ENCODE results near the gene DNAJC22.
"Not testable (repeated sequence)": the region's sequence is repeated elsewhere in the genome, so short reads cannot be mapped to it uniquely, and the experiment has no call there.

Gene DNAJC22

GRCh38 chr12:49346659-49347310 lies at the start of gene DNAJC22:
DNAJC22 (plus strand) TSS chr12:49346888; CDS start chr12:49348873, 1,985 bp downstream.
- no peak for DNase-seq

GRCh38 chr12:49297695-49298060 lies 49.0 kb upstream of the DNAJC22 start:
- no peak for DNase-seq

- no peak for DNase-seq
These were observed 48.5 kb upstream of the DNAJC22 start for GRCh38 chr12:49298160-49298559.

DNA sequence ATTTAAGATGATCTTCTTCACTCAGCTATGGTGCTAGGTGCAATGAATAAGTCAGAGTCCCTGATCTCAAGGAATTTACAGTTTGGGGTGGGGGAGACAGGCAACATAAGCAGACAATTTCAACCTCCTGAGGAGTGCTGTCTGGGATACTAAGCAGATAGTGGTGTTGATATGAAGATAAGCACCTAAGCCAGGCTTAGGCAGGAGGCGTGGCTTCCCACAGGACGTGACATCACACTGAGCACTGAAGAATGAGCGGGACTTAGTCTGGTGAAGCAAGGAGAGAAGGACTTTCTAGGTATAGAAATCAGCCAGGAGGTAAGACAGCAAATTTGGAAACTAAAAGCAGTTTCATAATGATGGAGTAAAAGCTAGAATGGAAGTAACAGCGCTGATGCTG lies 44.9 kb upstream of the DNAJC22 start:
- no peak for DNase-seq

- DNase-seq: no peak
These were observed 42.5 kb upstream of the DNAJC22 start for GRCh38 chr12:49304161-49304560.

GRCh38 chr12:49305762-49306510 lies 40.8 kb upstream of the DNAJC22 start:
- DNase-seq: no peak

- DNase-seq: no peak
These were observed 37.3 kb upstream of the DNAJC22 start for GRCh38 chr12:49309386-49309785.

DNA sequence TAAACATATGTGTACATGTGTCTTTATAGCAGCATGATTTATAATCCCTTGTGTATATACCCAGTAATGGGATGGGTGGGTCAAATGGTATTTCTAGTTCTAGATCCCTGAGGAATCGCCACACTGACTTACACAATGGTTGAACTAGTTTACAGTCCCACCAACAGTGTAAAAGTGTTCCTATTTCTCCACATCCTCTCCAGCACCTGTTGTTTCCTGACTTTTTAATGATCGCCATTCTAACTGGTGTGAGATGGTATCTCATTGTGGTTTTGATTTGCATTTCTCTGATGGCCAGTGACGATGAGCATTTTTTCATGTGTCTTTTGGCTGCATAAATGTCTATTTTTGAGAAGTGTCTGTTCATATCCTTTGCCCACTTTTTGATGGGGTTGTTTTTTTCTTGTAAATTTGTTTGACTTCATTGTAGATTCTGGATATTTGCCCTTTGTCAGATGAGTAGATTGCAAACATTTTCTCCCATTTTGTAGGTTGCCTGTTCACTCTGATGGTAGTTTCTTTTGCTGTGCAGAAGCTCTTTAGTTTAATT lies 36.2 kb upstream of the DNAJC22 start:
- not testable (repeated sequence) for DNase-seq

GRCh38 chr12:49314811-49315210 lies 31.9 kb upstream of the DNAJC22 start:
- DNase-seq: no peak

GRCh38 chr12:49317118-49317517 lies 29.6 kb upstream of the DNAJC22 start:
- not testable (repeated sequence) for DNase-seq

DNA sequence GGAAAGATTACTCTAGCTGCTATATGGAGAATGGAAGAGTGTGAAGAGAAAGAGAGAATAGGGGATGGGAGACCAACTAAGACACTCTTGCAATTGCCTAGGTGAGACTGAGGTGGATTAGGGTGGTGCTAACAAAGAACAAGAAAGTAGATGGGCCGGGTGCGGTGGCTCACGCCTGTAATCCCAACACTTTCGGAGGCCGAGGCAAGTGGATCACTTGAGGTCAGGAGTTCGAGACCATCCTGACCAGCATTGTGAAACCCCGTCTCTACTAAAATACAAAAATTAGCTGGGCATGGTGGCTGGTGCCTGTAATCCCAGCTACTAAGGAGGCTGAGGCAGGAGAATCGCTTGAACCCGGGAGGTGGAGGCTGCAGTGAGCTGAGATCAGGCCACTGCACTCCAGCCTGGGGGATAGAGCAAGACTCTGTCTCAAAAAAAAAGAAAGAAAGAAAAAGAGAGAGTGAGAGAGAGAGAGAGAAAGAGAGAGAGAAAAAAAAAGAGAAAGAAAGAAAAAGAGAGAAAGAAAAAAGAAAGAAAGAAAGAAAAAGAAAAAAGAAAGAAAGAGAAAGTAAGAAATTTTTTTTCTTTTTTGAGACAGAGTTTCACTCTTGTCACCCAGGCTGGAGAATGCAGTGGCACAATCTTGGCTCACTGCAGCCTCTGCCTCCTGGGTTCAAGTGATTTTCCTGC lies 26.1 kb upstream of the DNAJC22 start:
- not testable (repeated sequence) for DNase-seq

DNA sequence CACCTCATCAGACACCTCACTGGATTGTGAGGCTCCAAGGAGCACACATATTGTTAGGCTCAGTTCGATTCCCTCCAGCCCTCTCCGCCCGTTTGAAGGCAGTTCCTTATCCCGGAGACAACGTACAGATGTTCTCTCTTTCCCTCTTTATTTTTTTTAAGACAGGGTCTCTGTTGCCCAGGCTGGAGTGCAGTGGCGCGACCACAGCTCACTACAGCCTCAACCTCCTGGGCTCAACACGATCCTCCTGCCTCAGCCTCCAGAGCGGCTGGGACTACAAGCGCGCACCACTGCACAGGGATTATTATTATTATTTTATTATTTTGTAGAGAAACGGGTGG lies 24.4 kb upstream of the DNAJC22 start:
- DNase-seq: no peak

- DNase-seq: peak; percentile 93
These were observed 23.8 kb upstream of the DNAJC22 start, which contains the start of gene TROAP for GRCh38 chr12:49322708-49323523. TROAP (plus strand) TSS chr12:49323255; CDS start chr12:49323609, 354 bp downstream.

GRCh38 chr12:49323524-49324097 lies 23.1 kb upstream of the DNAJC22 start:
- DNase-seq: no peak

GRCh38 chr12:49325606-49326005 lies 21.1 kb upstream of the DNAJC22 start:
- no peak for DNase-seq

GRCh38 chr12:49327368-49327767 lies 19.3 kb upstream of the DNAJC22 start:
- no peak for DNase-seq

DNA sequence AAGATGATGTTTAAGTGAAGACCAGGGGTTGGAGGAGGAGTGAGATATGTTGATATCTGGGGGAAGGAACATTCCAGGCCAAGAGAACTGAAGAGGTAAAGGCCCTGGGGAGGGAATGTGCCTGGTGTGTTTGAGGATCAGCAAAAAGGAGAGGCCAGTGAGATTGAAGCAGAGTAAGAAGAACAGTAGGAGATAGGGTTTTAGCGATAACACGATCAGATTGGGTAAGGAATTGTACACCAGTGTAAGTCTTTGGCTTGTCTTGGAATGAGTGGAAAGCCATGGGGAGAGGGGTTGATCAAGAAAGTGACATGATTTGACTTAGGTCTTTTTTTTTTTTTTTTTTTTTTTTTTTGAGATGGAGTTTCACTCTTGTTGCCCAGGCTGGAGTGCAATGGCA lies 18.8 kb upstream of the DNAJC22 start:
- no peak for DNase-seq

- DNase-seq: no peak
These were observed 17.9 kb upstream of the DNAJC22 start for GRCh38 chr12:49328816-49329215.

- no peak for DNase-seq
These were observed 16.6 kb upstream of the DNAJC22 start for GRCh38 chr12:49330032-49330619.

DNA sequence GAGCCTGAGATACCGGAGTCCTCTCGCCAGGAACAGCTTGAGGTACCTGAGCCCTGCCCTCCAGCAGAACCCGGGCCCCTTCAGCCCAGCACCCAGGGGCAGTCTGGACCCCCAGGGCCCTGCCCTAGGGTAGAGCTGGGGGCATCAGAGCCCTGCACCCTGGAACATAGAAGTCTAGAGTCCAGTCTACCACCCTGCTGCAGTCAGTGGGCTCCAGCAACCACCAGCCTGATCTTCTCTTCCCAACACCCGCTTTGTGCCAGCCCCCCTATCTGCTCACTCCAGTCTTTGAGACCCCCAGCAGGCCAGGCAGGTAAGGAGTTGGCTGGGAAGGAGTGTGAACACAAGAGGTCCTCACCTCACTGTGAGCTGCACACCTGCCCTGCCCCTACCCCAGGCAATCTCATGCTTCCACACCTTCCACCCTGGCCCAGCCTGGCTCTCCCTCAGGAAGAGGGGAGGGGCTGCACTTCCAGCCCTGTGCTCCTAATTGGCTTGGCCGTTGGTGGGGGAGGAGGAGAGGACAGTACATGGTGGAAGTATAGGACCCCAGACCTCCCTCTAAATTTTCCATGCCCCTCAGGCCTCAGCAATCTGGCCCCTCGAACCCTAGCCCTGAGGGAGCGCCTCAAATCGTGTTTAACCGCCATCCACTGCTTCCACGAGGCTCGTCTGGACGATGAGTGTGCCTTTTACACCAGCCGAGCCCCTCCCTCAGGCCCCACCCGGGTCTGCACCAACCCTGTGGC lies 15.9 kb upstream of the DNAJC22 start:
- DNase-seq: no peak

Measured in stimulated activated CD4-positive, alpha-beta T cell treated with anti-CD3 and anti-CD28 coated beads, Interleukin-12 subunit alpha, Interleukin-12 subunit beta, amount 100 ng/mL, for 4 hours (primary cell).